Measurements from ENCODE around the gene TMEM63A. TPM values are rescaled to one million over a fixed set of nuclear protein-coding genes. Genes with fewer than 3 reads are reported as not detected.
A peak's percentile ranks its signal among the peaks of the same experiment; 100 is the strongest.

TMEM63A gene
- polyA plus RNA-seq, 2 of the 4 experiments (the other 2 are of a cell fraction), result 7.5 to 9.5 TPM

GRCh38 chr1:225865514-225865913, 16.7 kb downstream of the TMEM63A start:
- TF ChIP-seq ESRRA (IDR thresholded peaks at IDR 0.05; ENCODE audit: borderline replicate concordance, low read length), result no peak
- TF ChIP-seq ZC3H11A (IDR thresholded peaks at IDR 0.05), result no peak
- ATAC-seq (peak; percentile 52 to 55; a peak in 4 of 6 replicates), FAIRE-seq (no peak), DNase-seq (ENCODE audit: low read depth in 1 of 2, low spot score in 1 of 2) (no peak)
- H3K27ac ChIP-seq, result no peak overlapping the region
- H3K9me3 ChIP-seq, result no peaks in the 10 kb centered on the region
- no peak overlapping the region for H3K4me3 ChIP-seq
- peaks cover 16% of the 10 kb centered on the region for H3K4me1 ChIP-seq
- CTCF ChIA-PET, result interaction anchor here (0.6 to 2.8 kb wide), 7 partner anchors 12 to 391 kb away, joined by 3 to 14 read pairs (median 5); partner anchors contain the start of gene TMEM63A
- no peak overlapping the region for H3K4me2 ChIP-seq
- 91% methylated on average over 13 of the region's 13 CpGs for WGBS (ENCODE audit: missing lambda C conversion rate)
- POLR2A ChIA-PET, result no interaction called here

GRCh38 chr1:225863167-225863566, 19.0 kb downstream of the TMEM63A start:
- ChIA-PET POLR2A (no interaction called here), CTCF (interaction anchor here (1.0 to 1.7 kb wide), 4 partner anchors 9 to 382 kb away, joined by 3 to 5 read pairs (median 4); no protein-coding TSS in a partner anchor)
- FAIRE-seq, result no peak
- DNase-seq (ENCODE audit: low read depth in 1 of 2, low spot score in 1 of 2), result no peak
- H3K4me3 ChIP-seq, result no peak overlapping the region
- H3K4me1 ChIP-seq, result peaks cover 14% of the 10 kb centered on the region
- H3K9me3 ChIP-seq, result no peaks in the 10 kb centered on the region
- no peak overlapping the region for H3K4me2 ChIP-seq
- no peak for ATAC-seq
- no peak overlapping the region for H3K27ac ChIP-seq
- WGBS (ENCODE audit: missing lambda C conversion rate), result 91% methylated on average over 5 of the region's 5 CpGs
- TF ChIP-seq ESRRA (IDR thresholded peaks at IDR 0.05; ENCODE audit: borderline replicate concordance, low read length) (no peak), PHF8 (IDR thresholded peaks at IDR 0.05; ENCODE audit: borderline replicate concordance, low read depth) (no peak), USF2 (IDR thresholded peaks at IDR 0.05) (no peak), MAZ (IDR thresholded peaks at IDR 0.05; ENCODE audit: borderline replicate concordance, low read depth, low read length) (no peak), CEBPB (IDR thresholded peaks at IDR 0.05) (no peak), EHMT2 (IDR thresholded peaks at IDR 0.05; ENCODE audit: low read depth) (no peak), KDM1A (IDR thresholded peaks at IDR 0.05; ENCODE audit: low read depth) (no peak), GATA3 (IDR thresholded peaks at IDR 0.05; ENCODE audit: borderline replicate concordance) (no peak), POLR2A (IDR thresholded peaks at IDR 0.05; ENCODE audit: low read length) (no peak), HOXB5 (CRISPR knock-in tag; IDR thresholded peaks at IDR 0.05) (no peak), CTCF (IDR thresholded peaks at IDR 0.05) (no peak), ZFP36 (IDR thresholded peaks at IDR 0.05; ENCODE audit: borderline replicate concordance, partially characterized antibody) (no peak), BHLHE40 (IDR thresholded peaks at IDR 0.05; ENCODE audit: low read depth, low read length) (no peak), E2F6 (IDR thresholded peaks at IDR 0.05; ENCODE audit: borderline replicate concordance, low read depth) (no peak), ELK1 (IDR thresholded peaks at IDR 0.05; ENCODE audit: low read depth, low read length) (no peak), JUN (IDR thresholded peaks at IDR 0.05) (no peak), SREBF2 (IDR thresholded peaks at IDR 0.05) (no peak)

- FAIRE-seq (no peak), DNase-seq (ENCODE audit: low read depth in 1 of 2, low spot score in 1 of 2) (no peak)
- WGBS (ENCODE audit: missing lambda C conversion rate), result 92% methylated on average over 13 of the region's 13 CpGs
Measured at GRCh38 chr1:225862581-225862950, 19.6 kb downstream of the TMEM63A start.

More at GRCh38 chr1:225862581-225862950, 19.6 kb downstream of the TMEM63A start:
- ChIA-PET CTCF (interaction anchor here (1.0 to 1.7 kb wide), 3 partner anchors 8 to 91 kb away, joined by 3 to 5 read pairs (median 3); no protein-coding TSS in a partner anchor), POLR2A (no interaction called here)
- no peak overlapping the region for H3K4me3 ChIP-seq
- TF ChIP-seq HOXB5 (CRISPR knock-in tag; IDR thresholded peaks at IDR 0.05) (no peak), ESRRA (IDR thresholded peaks at IDR 0.05; ENCODE audit: borderline replicate concordance, low read length) (no peak), E2F6 (IDR thresholded peaks at IDR 0.05; ENCODE audit: borderline replicate concordance, low read depth) (no peak), RARB (CRISPR knock-in tag; IDR thresholded peaks at IDR 0.05) (no peak), HES2 (IDR thresholded peaks at IDR 0.05) (no peak), NPAS2 (CRISPR knock-in tag; IDR thresholded peaks at IDR 0.05; ENCODE audit: borderline replicate concordance) (no peak), RNF2 (IDR thresholded peaks at IDR 0.05; ENCODE audit: borderline replicate concordance, low read depth) (no peak), JUN (IDR thresholded peaks at IDR 0.05) (no peak), KDM5A (IDR thresholded peaks at IDR 0.05) (no peak), ATOH8 (CRISPR knock-in tag; IDR thresholded peaks at IDR 0.05; ENCODE audit: low read depth) (no peak), MYC (IDR thresholded peaks at IDR 0.05; ENCODE audit: borderline replicate concordance, low read length) (no peak), MAZ (IDR thresholded peaks at IDR 0.05; ENCODE audit: borderline replicate concordance, low read depth, low read length) (no peak)
- ATAC-seq, result no peak
- no peak overlapping the region for H3K4me2 ChIP-seq
- peaks cover 14% of the 10 kb centered on the region for H3K4me1 ChIP-seq
- no peak overlapping the region for H3K27ac ChIP-seq
- H3K9me3 ChIP-seq, result no peaks in the 10 kb centered on the region
